ENCODE measurements around the gene NRIP2.
A peak's percentile ranks its signal among the peaks of the same experiment; 100 is the strongest.

NRIP2 gene

GRCh38 chr12:2844786-2845185, 10.0 kb upstream of the NRIP2 start:
- DNase-seq (ENCODE audit: low read depth) = no peak

GRCh38 chr12:2842948-2843347, 8.1 kb upstream of the NRIP2 start:
- DNase-seq (ENCODE audit: low read depth) = no peak

DNA sequence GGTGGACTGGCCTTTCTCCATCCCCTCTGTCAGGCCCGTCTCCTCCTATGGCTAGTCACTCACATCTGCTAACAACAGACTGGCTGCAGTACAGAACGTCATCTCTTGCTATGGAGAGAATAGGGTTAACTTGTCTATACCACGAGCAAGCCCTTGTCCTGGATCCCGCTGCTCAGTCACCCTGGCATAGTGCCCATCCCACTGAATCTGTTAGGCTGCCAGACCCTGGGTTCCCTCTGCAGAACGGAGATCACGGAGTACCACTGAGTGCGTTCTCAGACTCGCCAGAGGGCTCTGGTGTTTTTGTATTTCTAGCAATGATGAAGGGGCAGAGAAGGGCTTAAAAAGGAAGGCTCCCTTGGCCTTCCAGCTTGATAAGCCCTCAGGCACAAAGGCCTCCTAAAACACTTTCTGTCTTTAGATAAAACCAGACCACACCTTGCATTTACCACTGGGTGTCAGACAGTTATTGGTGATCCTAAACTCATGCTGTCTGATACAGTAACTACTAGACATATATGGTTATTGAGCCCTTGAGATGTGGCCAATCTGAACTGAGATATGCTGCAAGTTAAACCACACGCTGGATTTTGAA, 6.3 kb upstream of the NRIP2 start:
- DNase-seq (ENCODE audit: low read depth) = no peak

DNA sequence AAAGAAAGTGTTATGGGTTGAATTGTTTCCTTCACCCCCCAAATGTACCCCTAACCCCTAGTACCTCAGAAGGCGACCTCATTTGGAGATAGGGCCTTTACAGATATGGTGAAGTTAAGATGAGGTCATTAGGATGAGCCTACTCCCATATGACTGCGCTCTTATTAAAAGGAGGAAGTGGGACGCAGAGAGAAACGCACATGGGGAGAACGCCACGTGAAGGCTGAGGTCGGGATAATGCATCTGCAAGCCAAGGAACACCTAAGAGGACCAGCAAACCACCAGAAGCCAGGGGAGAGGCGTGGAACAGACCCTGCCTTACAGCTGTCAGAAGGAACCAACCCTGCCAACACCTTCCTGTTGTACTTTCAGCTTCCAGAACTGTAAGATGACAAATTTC, 1.7 kb upstream of the NRIP2 start:
- no peak for DNase-seq (ENCODE audit: low read depth)

DNA sequence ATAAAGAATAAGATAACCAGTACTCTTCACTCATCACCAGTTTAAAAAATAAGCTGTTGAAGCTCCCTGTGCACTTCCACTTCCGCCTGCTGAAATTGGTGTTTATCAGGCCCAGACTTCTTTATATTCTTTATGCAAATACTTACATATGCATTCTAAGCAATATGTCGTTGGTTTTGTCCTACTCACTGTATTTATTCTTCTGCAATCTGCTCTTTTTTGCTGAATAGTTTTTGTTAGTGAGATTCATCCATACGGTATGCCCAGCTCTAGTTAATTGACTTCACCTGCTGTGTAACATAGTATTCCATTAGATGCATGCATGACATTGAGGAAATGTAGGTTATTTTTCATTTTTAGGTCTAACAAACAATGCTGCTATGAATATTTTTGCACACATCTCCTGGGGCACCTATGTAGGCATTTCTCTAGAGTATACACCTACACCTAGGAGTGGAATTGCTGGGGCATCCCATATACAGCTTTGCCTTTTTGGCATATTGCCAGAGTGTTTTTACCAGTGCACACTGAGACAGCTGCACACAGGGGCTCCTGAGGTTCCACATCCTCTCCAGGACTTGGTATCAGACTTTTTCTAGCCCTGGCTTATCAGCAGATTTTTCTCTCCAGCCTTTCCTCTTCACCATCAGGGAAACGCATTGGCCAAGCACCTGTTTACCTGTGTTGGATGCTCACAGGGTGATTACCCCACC, 1.0 kb upstream of the NRIP2 start:
- DNase-seq (ENCODE audit: low read depth) = no peak

GRCh38 chr12:2833810-2834209, 1.0 kb downstream of the NRIP2 start:
- DNase-seq (ENCODE audit: low read depth) = no peak

- no peak for DNase-seq (ENCODE audit: low read depth)
Measured at GRCh38 chr12:2833327-2833726, 1.5 kb downstream of the NRIP2 start.

GRCh38 chr12:2832550-2833127, 2.2 kb downstream of the NRIP2 start:
- DNase-seq (ENCODE audit: low read depth) = no peak

DNA sequence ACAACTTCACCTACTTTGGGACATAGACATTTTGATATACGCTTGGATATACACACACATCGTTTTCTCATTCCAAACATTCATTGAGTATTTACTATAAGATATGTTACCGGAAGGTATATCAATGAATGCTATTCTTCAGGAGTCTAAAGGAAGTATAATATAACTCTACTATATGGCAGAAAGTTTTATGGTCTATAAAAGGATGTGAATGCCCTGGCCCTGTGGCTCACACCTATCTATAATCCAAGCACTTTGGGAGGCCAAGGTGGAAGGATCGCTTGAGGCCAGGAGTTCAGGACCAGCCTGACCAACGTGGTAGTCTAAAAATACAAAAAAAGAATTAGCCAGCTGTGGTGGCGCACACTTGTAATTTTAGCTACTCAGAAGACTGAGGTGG, 5.6 kb downstream of the NRIP2 start:
- no peak for DNase-seq (ENCODE audit: low read depth)

DNA sequence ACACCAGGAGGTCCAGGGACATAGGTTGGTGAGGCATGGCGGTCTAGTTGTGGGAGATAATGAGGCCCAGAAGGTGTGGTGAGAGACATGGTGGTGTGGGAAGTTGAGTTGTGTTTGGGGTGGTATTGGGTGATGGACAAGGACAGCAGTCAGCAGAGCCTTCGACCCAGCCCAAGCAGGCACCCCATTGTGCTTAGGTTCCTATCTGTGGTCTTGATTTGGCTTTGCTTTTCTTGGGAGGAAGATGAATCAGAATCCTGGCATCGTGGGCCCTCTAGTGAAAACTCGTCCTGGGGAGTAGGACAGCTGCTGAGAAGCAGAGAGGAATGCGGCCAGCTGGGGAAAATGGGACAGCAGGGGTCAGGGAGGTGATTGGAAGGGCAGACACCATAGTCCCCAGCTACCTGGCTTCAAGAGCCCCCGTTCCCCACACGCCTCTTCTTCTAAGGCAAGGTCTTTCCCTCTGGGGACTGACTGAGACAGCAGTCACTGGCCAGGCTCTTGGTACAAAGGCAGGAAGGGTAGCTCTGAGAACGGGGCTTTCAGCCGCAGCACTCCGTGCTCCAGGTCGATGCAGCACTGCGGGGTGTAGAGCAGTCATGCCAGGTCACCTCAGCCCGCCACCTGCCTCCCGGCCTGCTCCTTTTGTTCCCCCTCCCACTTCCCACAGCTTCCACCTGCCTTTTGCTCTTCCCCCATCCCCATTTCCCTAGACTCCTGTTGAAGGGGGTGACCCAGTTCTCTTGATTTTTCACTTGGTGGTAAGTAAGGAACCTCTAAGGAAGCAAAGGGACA, 7.9 kb downstream of the NRIP2 start:
- DNase-seq (ENCODE audit: low read depth) = no peak

DNA sequence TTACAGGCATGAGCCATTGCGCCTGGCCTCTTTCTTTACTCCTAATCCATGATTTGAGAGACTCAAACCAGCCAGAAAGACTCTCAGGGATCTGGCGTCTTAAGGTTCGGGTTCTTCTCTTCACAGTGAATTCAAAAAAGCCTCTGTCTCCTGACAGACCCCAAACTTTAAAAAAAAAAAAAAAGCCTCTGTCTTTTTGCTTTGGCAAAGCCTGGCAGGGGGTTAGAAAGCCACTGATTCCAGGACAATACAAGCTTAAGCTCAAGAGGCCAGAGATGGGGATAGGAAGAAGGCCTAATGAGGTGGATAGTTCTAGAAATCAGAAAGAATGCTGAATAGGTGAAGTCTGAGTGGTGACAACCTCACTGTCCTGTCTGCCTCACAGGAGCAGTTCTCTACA, 8.8 kb downstream of the NRIP2 start:
- DNase-seq (ENCODE audit: low read depth) = no peak

GRCh38 chr12:2825132-2825531, 9.7 kb downstream of the NRIP2 start:
- no peak for DNase-seq (ENCODE audit: low read depth)

DNA sequence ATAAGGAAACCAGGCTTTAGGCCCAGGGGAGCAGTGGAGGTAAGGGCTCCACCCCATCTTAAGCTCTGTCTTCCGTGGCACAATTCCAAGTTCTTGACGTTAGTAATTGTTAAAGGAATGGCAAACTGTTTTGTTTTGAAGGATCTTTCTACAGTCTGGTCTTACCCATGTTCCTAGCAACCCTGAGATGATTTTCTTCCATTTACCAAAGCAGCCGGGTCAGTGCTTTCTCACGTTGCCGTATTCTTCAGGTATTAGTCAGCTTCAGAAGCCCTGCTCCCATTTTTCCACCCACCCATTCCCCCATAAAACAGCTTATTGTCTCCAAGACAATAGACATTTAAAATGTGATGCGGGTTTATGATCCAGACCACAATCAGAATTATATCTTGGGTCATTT, 10.3 kb downstream of the NRIP2 start:
- no peak for DNase-seq (ENCODE audit: low read depth)

DNA sequence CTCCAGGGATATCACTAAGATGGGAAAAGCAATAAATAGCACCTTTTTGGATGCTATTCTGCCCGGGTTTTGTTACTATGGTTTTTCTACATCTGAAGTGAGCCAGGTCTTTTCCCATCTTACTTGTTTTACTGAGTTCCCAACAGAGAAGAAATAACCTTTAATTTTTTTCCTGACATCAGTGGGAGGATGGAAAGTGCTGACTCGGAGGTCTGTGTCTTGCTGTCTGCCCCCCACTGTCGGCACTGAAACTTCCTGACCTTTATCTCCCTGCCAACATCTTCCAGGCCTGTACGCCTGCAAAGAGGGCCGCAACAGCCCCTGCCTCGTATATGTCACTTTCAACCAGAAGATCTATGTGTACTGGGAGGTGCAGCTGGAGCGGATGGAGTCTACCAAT, 11.4 kb downstream of the NRIP2 start:
- no peak for DNase-seq (ENCODE audit: low read depth)

DNA sequence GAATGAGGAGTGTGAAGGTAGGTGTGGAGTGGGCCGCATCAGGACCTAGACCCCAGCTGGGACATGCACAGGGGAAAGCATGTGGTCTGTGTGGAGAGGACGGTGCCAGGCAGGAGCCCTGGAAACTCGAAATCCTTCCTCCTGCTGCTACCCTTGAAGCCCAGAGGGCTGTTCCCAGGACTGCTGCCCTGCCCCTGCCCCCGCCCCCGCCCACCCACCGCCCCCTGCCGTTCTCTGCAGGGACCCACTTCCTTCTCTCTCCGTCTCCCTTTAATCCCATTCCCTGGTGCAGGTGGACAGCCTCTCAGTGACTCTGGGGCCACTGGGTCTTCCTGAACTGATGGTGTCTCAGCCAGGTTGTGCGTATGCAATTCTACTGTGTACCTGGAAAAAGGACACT, 14.4 kb downstream of the NRIP2 start:
- no peak for DNase-seq (ENCODE audit: low read depth)

- DNase-seq (ENCODE audit: low read depth) = no peak
Measured at GRCh38 chr12:2819810-2820209, 15.0 kb downstream of the NRIP2 start.

- DNase-seq (ENCODE audit: low read depth) = no peak
Measured at GRCh38 chr12:2813214-2814185, 21.3 kb downstream of the NRIP2 start.

- DNase-seq (ENCODE audit: low read depth) = peak; percentile 93
Measured at GRCh38 chr12:2812290-2813213, 22.3 kb downstream of the NRIP2 start, which contains the start of gene ITFG2. ITFG2 (plus strand) TSS chr12:2812668; CDS start chr12:2812761, 93 bp downstream.

- DNase-seq (ENCODE audit: low read depth) = no peak
Measured at GRCh38 chr12:2811801-2812200, 23.0 kb downstream of the NRIP2 start.

- DNase-seq (ENCODE audit: low read depth) = no peak
Measured at GRCh38 chr12:2806700-2807099, 28.1 kb downstream of the NRIP2 start.

- no peak for DNase-seq (ENCODE audit: low read depth)
Measured at GRCh38 chr12:2805143-2805520, 29.7 kb downstream of the NRIP2 start.
